H9 (cell line): ENCODE measurements around the gene KCNMA1. TPM values are rescaled to one million over a fixed set of nuclear protein-coding genes. Genes with fewer than 3 reads are reported as not detected.

Experiments used
- DNase-seq: peaks from one replicate; pipeline ENCODE4 v3.0.0-alpha.2; 2017
- H2AFZ ChIP-seq: one replicate; pipeline ENCODE4 v1.6.1; 2013; ENCODE audit warnings: mild to moderate bottlenecking, low read length, control low read depth, moderate library complexity
- H2AK5ac ChIP-seq: 2 replicates; pipeline ENCODE4 v1.6.1; 2013; ENCODE audit warnings: low read length, control low read depth, mixed read lengths; ENCODE audit not compliant: insufficient read length
- H2BK120ac ChIP-seq: one replicate; pipeline ENCODE4 v1.6.1; 2013; ENCODE audit warnings: low read depth, mild to moderate bottlenecking, low read length, control low read depth, inconsistent platforms; ENCODE audit not compliant: poor library complexity, severe bottlenecking
- H2BK12ac ChIP-seq: 2 replicates; pipeline ENCODE4 v1.6.1; 2013; ENCODE audit warnings: low read length, control low read depth, mixed read lengths, low read depth; ENCODE audit not compliant: insufficient read length
- H2BK15ac ChIP-seq: 2 replicates; pipeline ENCODE4 v1.6.1; 2013; ENCODE audit warnings: low read depth, low read length, control low read depth
- H2BK20ac ChIP-seq: one replicate; pipeline ENCODE4 v1.6.1; 2013; ENCODE audit warnings: low read depth, mild to moderate bottlenecking, low read length, control low read depth, inconsistent platforms; ENCODE audit not compliant: poor library complexity, severe bottlenecking
- H2BK5ac ChIP-seq: 2 replicates; pipeline ENCODE4 v1.6.1; 2013; ENCODE audit warnings: low read length, control low read depth, mixed read lengths; ENCODE audit not compliant: insufficient read length
- H3K14ac ChIP-seq: 2 replicates; pipeline ENCODE4 v1.6.1; 2013; ENCODE audit warnings: low read length, control low read depth; ENCODE audit not compliant: insufficient read depth
- H3K18ac ChIP-seq: 2 replicates; pipeline ENCODE4 v1.6.1; 2013; ENCODE audit warnings: low read depth, mild to moderate bottlenecking, mixed read lengths, low read length, control low read depth; ENCODE audit not compliant: insufficient read length
- H3K23ac ChIP-seq: 2 replicates; pipeline ENCODE4 v1.6.1; 2013; ENCODE audit warnings: low read length, control low read depth, mixed read lengths, low read depth; ENCODE audit not compliant: insufficient read length
- H3K23me2 ChIP-seq: 2 replicates; pipeline ENCODE4 v1.6.1; 2013; ENCODE audit warnings: low read depth, mild to moderate bottlenecking, mixed read lengths, low read length, control low read depth; ENCODE audit not compliant: insufficient read length, poor library complexity, severe bottlenecking
- H3K27ac ChIP-seq: 2 replicates; pipeline ENCODE4 v1.5.1; 2013; ENCODE audit warnings: low read length, control low read depth, mixed read lengths, low read depth; ENCODE audit not compliant: insufficient read length
- H3K27me3 ChIP-seq: 2 replicates; pipeline ENCODE4 v1.6.1; 2013; ENCODE audit warnings: low read length, control low read depth, inconsistent platforms; ENCODE audit not compliant: insufficient read depth
- H3K4ac ChIP-seq: 2 replicates; pipeline ENCODE4 v1.6.1; 2013; ENCODE audit warnings: low read depth, mild to moderate bottlenecking, control low read depth, inconsistent platforms, low read length, moderate library complexity
- H3K4me1 ChIP-seq: 2 replicates; pipeline ENCODE4 v1.6.1; 2013; ENCODE audit warnings: low read length, control low read depth, inconsistent platforms; ENCODE audit not compliant: insufficient read depth
- H3K4me2 ChIP-seq: 2 replicates; pipeline ENCODE4 v1.6.1; 2013; ENCODE audit warnings: low read length, control low read depth, mixed read lengths; ENCODE audit not compliant: insufficient read length, insufficient read depth
- H3K56ac ChIP-seq: 2 replicates; pipeline ENCODE4 v1.6.1; 2013; ENCODE audit warnings: low read depth, mild to moderate bottlenecking, mixed read lengths, low read length, control low read depth; ENCODE audit not compliant: insufficient read length
- H3K79me1 ChIP-seq: 2 replicates; pipeline ENCODE4 v1.6.1; 2013; ENCODE audit warnings: low read depth, mild to moderate bottlenecking, moderate library complexity, low read length, control low read depth, inconsistent platforms; ENCODE audit not compliant: insufficient read depth, poor library complexity, severe bottlenecking
- H3K79me2 ChIP-seq: 2 replicates; pipeline ENCODE4 v1.6.1; 2013; ENCODE audit warnings: low read length, control low read depth, inconsistent platforms; ENCODE audit not compliant: insufficient read depth
- H3K9ac ChIP-seq: 2 replicates; pipeline ENCODE4 v1.6.1; 2013; ENCODE audit warnings: low read length, control low read depth, mixed read lengths; ENCODE audit not compliant: insufficient read length; ENCODE audit errors: extremely low read depth
- H3K9me3 ChIP-seq: one replicate; pipeline ENCODE4 v1.6.1; 2013; ENCODE audit warnings: low read depth, low read length, inconsistent platforms; ENCODE audit not compliant: control insufficient read depth
- H3T11ph ChIP-seq: one replicate; pipeline ENCODE4 v1.6.1; 2013; ENCODE audit warnings: mild to moderate bottlenecking, low read length, control low read depth, inconsistent platforms
- H4K20me1 ChIP-seq: one replicate; pipeline ENCODE4 v1.6.1; 2013; ENCODE audit not compliant: control insufficient read depth, insufficient read length, insufficient read depth
- H4K5ac ChIP-seq: 2 replicates; pipeline ENCODE4 v1.6.1; 2013; ENCODE audit warnings: low read depth, mild to moderate bottlenecking, mixed read lengths, low read length, control low read depth; ENCODE audit not compliant: insufficient read length
- H4K8ac ChIP-seq: replicated peaks from 2 replicates; pipeline ENCODE4 v1.6.1; 2013; ENCODE audit warnings: low read length, control low read depth, mixed read lengths, low read depth; ENCODE audit not compliant: insufficient read length
- H4K91ac ChIP-seq: 2 replicates; pipeline ENCODE4 v1.6.1; 2013; ENCODE audit warnings: low read depth, mild to moderate bottlenecking, moderate library complexity, mixed read lengths, low read length, control low read depth; ENCODE audit not compliant: insufficient read length
- H3K27ac Mint-ChIP-seq, 3 experiments: 2 replicates in 2 of 3; 3 replicates in 1 of 3; pipeline ENCODE4 v1.8.0; 2020 to 2021; ENCODE audit warnings: mixed read lengths in 3 of 3, mild to moderate bottlenecking in 1 of 3, moderate library complexity in 1 of 3
- H3K27me3 Mint-ChIP-seq: 2 replicates; pipeline ENCODE4 v1.8.0; 2021; ENCODE audit warnings: low read depth, mild to moderate bottlenecking, moderate library complexity, mixed read lengths
- H3K36me3 Mint-ChIP-seq, 3 experiments: 2 replicates in 2 of 3; 3 replicates in 1 of 3; pipeline ENCODE4 v1.8.0; 2020 to 2021; ENCODE audit warnings: low read depth in 3 of 3, mixed read lengths in 3 of 3; ENCODE audit not compliant: insufficient read depth in 1 of 3
- H3K4me1 Mint-ChIP-seq, 2 experiments: 2 replicates each; pipeline ENCODE4 v1.8.0; 2020; ENCODE audit warnings: mixed read lengths in 2 of 2
- H3K4me3 Mint-ChIP-seq, 2 experiments: 2 replicates in 1 of 2; 3 replicates in 1 of 2; pipeline ENCODE4 v1.8.0; 2020 to 2021; ENCODE audit warnings: mild to moderate bottlenecking in 2 of 2, mixed read lengths in 2 of 2, moderate library complexity in 1 of 2
- H3K9me3 Mint-ChIP-seq, 2 experiments: 2 replicates in 1 of 2; 3 replicates in 1 of 2; pipeline ENCODE4 v1.8.0; 2020; ENCODE audit warnings: mild to moderate bottlenecking in 2 of 2, mixed read lengths in 2 of 2, moderate library complexity in 1 of 2
- CTCF ChIP-seq: fragments of 200-600 bp; sonication (generic); conservative IDR thresholded peaks from 3 replicates; pipeline ENCODE4 v1.8.0; 2021; ENCODE audit warnings: antibody characterized with exemption, mild to moderate bottlenecking
- whole genome bisulfite sequencing: extraction: QIAGEN DNeasy Blood & Tissue Kit; methylation state at CpG from one replicate; pipeline ENCODE4 v1.1.7; 2013; ENCODE audit warnings: missing lambda C conversion rate, low lambda C conversion rate, mixed read lengths; ENCODE audit not compliant: insufficient read length; ENCODE audit errors: extremely low coverage; 5-methylcytosine and 5-hydroxymethylcytosine counted together
- total RNA-seq: library from RNA; stranded (reverse); gene quantifications from 2 replicates; pipeline ENCODE4 v1.2.1, GENCODE V29; 2021

Gene KCNMA1
- total RNA-seq, 1 experiment from 2014 or later: 2.0 TPM

DNA sequence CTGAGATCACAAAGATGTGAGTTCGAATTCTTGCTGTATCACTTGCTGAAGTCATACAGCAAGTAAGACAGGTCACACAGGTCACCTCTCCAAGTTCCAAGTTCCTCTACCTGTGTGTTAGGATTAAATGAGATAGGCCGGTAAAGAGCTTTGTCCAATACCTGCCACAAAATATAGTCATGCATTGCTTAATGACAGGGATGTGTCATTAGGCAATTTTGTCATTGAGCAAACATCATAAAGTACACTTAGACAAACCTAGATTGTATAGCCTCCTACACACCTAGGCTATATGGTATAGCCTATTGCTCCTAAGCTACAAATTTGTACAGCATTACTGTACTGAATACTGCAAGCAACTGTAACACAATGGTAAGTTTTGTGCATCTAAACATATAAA, 469.4 kb downstream of the KCNMA1 start:
- Histone ChIP-seq H3K79me1 (no peaks in the 10 kb centered on the region), H2BK12ac (no peak overlapping the region), H3K79me2 (no peaks in the 10 kb centered on the region), H3K27me3 (no peaks in the 10 kb centered on the region), H4K20me1 (no peaks in the 10 kb centered on the region), H4K91ac (no peak overlapping the region), H3K56ac (no peak overlapping the region), H3K4ac (no peak overlapping the region), H3T11ph (no peak overlapping the region), H3K4me1 (no peaks in the 10 kb centered on the region), H4K8ac (no peak overlapping the region), H2AK5ac (no peak overlapping the region), H3K23ac (no peak overlapping the region), H2AFZ (no peak overlapping the region), H3K9ac (no peak overlapping the region), H3K4me2 (no peak overlapping the region), H2BK120ac (no peak overlapping the region), H3K23me2 (no peaks in the 10 kb centered on the region), H3K18ac (no peak overlapping the region), H3K27ac (no peak overlapping the region), H2BK15ac (no peak overlapping the region), H2BK5ac (no peak overlapping the region), H3K9me3 (no peaks in the 10 kb centered on the region), H3K14ac (no peak overlapping the region), H2BK20ac (no peak overlapping the region), H4K5ac (no peak overlapping the region)
- DNase-seq: no peak
- no peak overlapping the region for H3K27ac Mint-ChIP-seq
- TF ChIP-seq CTCF: no peak
- H3K27me3 Mint-ChIP-seq: peaks cover 8% of the 10 kb centered on the region
- peaks cover 2 to 3% of the 10 kb centered on the region in 2 experiments; a peak in 3 of 4 replicates for H3K4me1 Mint-ChIP-seq
- no peaks in the 10 kb centered on the region for H3K36me3 Mint-ChIP-seq
- no peaks in the 10 kb centered on the region for H3K9me3 Mint-ChIP-seq
- H3K4me3 Mint-ChIP-seq: no peak overlapping the region
- no CpG with 5 or more reads among the region's 2 CpGs for WGBS
